ENCODE results near the gene SEMA7A.

DNA sequence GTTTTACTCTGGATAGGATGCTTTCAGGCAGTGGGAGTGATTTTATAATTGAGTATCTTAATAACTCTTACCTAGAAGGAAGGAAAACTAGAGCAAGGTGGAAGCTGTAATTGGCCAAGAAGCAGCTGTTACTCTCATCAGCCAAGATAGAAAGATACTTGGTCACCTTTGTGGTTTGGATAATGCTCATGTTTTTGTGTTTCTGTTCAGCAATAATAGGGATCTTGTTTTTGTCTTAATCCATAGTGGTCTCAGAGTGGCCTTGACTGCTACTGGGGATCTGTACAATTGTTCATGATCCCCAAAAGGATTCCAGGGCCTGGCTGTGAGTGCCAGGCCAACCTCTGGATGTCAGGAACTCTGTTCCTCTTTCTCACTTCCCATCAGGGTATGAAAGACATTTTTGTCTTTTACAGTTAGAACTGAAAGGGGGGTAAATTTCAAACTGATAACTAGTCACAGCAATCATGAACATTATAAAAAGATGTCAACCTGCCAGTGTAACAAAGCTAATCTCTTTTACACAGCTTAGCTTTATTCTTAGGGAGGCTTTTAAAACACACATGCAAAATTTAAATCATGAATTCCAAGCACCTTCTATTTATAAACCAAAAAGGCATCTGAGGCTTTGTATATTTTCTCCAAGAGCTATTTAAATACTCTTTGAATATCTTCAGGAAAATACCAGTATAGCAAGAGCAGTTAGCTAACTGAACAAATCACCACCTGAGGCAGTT, 21.2 kb upstream of the SEMA7A start:
- TF ChIP-seq EZH2 (IDR thresholded peaks at IDR 0.05) (no peak), POLR2AphosphoS5 (IDR thresholded peaks at IDR 0.05; ENCODE audit: borderline replicate concordance, low read depth, low read length) (no peak), FOXP2 (optimal IDR thresholded peaks at IDR 0.05; ENCODE audit: control extremely low read depth, extremely low read length, insufficient read depth) (no peak)
